ENCODE results near the gene MAGEF1. TPM values are rescaled to one million over a fixed set of nuclear protein-coding genes. Genes with fewer than 3 reads are reported as not detected.

The MAGEF1 gene
- total RNA-seq, 2 donors from 2014 or later: 61.3 to 86.5 TPM

- no peaks in the 10 kb centered on the region for H3K27me3 Mint-ChIP-seq (ENCODE audit: insufficient read depth)
- Histone ChIP-seq H3K4me3 (ENCODE audit: low read length) (no peak overlapping the region), H3K9ac (ENCODE audit: extremely low read depth, low read length, poor library complexity, severe bottlenecking) (no peak overlapping the region), H3K9me3 (ENCODE audit: control insufficient read depth, low read length) (no peaks in the 10 kb centered on the region), H3K36me3 (ENCODE audit: control insufficient read depth, insufficient read depth, low read length) (peaks cover 8% of the 10 kb centered on the region), H3K27me3 (ENCODE audit: control insufficient read depth, insufficient read depth, low read length, poor library complexity, severe bottlenecking) (no peaks in the 10 kb centered on the region), H3K4me1 (ENCODE audit: control insufficient read depth, insufficient read depth, low read length) (peaks cover 19% of the 10 kb centered on the region), H3K27ac (ENCODE audit: low read depth, low read length) (no peak overlapping the region)
- H3K27ac Mint-ChIP-seq: no peak overlapping the region
- no peak for TF ChIP-seq CTCF (conservative IDR thresholded peaks at IDR 0.05)
- no peak for DNase-seq
- peaks cover 37% of the 10 kb centered on the region for H3K4me1 Mint-ChIP-seq
- WGBS, 2 experiments (ENCODE audit: insufficient coverage in 1 of 2, insufficient read length in 1 of 2): 96 to 100% methylated on average over 2 of the region's 2 CpGs
- H3K4me3 Mint-ChIP-seq: no peak overlapping the region
- no peaks in the 10 kb centered on the region for H3K9me3 Mint-ChIP-seq
- peaks cover 19% of the 10 kb centered on the region for H3K36me3 Mint-ChIP-seq (ENCODE audit: low read depth)
Measured at GRCh38 chr3:184713521-184713920, 1.7 kb upstream of the MAGEF1 start.

DNA sequence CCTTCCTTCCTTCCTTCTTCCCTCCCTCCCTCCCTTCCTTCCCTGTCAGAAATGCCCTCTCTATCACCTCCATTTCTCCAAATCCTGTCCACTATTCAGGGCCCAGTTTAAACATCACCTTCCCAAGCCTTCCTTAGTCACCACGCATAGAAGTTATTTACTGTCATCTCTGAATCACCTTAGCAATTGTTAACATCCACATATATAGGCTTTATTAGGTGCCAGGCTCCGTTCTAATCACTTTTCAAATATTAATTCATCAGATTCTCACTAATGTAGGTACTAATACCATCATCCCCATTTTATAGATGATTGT lies 1.1 kb upstream of the MAGEF1 start:
- H3K4me3 ChIP-seq (ENCODE audit: low read length): peak overlapping the region; percentile 87
- Mint-ChIP-seq H3K27me3 (ENCODE audit: insufficient read depth) (no peaks in the 10 kb centered on the region), H3K36me3 (ENCODE audit: low read depth) (peaks cover 24% of the 10 kb centered on the region)

GRCh38 chr3:184712248-184713039 lies 580 bp upstream of the MAGEF1 start:
- peaks cover 3% of the 10 kb centered on the region for H3K9me3 Mint-ChIP-seq
- no peaks in the 10 kb centered on the region for H3K27me3 Mint-ChIP-seq (ENCODE audit: insufficient read depth)
- DNase-seq: no peak
- Histone ChIP-seq H3K4me1 (ENCODE audit: control insufficient read depth, insufficient read depth, low read length) (peaks cover 13% of the 10 kb centered on the region), H3K9me3 (ENCODE audit: control insufficient read depth, low read length) (peaks cover 4% of the 10 kb centered on the region), H3K9ac (ENCODE audit: extremely low read depth, low read length, poor library complexity, severe bottlenecking) (peak overlapping the region; percentile 36), H3K27ac (ENCODE audit: low read depth, low read length) (peak overlapping the region; percentile 30), H3K36me3 (ENCODE audit: control insufficient read depth, insufficient read depth, low read length) (peaks cover 18% of the 10 kb centered on the region), H3K4me3 (ENCODE audit: low read length) (peak overlapping the region; percentile 87), H3K27me3 (ENCODE audit: control insufficient read depth, insufficient read depth, low read length, poor library complexity, severe bottlenecking) (no peaks in the 10 kb centered on the region)
- WGBS, 2 experiments (ENCODE audit: insufficient coverage in 1 of 2, insufficient read length in 1 of 2): 31 to 48% methylated on average over 12 to 15 of the region's 16 CpGs
- no peak for TF ChIP-seq CTCF (conservative IDR thresholded peaks at IDR 0.05)
- H3K4me3 Mint-ChIP-seq: peak overlapping the region; percentile 81
- H3K36me3 Mint-ChIP-seq (ENCODE audit: low read depth): peaks cover 29% of the 10 kb centered on the region
- H3K4me1 Mint-ChIP-seq: peaks cover 26% of the 10 kb centered on the region
- peak overlapping the region; percentile 29 for H3K27ac Mint-ChIP-seq

More for the DNA sequence above, 1.1 kb upstream of the MAGEF1 start:
- no peak for TF ChIP-seq CTCF (conservative IDR thresholded peaks at IDR 0.05)
- Histone ChIP-seq H3K27me3 (ENCODE audit: control insufficient read depth, insufficient read depth, low read length, poor library complexity, severe bottlenecking) (no peaks in the 10 kb centered on the region), H3K27ac (ENCODE audit: low read depth, low read length) (no peak overlapping the region), H3K9me3 (ENCODE audit: control insufficient read depth, low read length) (no peaks in the 10 kb centered on the region), H3K4me1 (ENCODE audit: control insufficient read depth, insufficient read depth, low read length) (peaks cover 18% of the 10 kb centered on the region), H3K9ac (ENCODE audit: extremely low read depth, low read length, poor library complexity, severe bottlenecking) (no peak overlapping the region), H3K36me3 (ENCODE audit: control insufficient read depth, insufficient read depth, low read length) (peaks cover 13% of the 10 kb centered on the region)
- no peak for DNase-seq
- Mint-ChIP-seq H3K27ac (no peak overlapping the region), H3K4me1 (peaks cover 32% of the 10 kb centered on the region), H3K4me3 (peak overlapping the region; percentile 81), H3K9me3 (peaks cover 3% of the 10 kb centered on the region)
- 86 to 90% methylated on average over 2 of the region's 2 CpGs for WGBS, 2 experiments (ENCODE audit: insufficient coverage in 1 of 2, insufficient read length in 1 of 2)
